ENCODE measurements around the gene AIG1.

DNA sequence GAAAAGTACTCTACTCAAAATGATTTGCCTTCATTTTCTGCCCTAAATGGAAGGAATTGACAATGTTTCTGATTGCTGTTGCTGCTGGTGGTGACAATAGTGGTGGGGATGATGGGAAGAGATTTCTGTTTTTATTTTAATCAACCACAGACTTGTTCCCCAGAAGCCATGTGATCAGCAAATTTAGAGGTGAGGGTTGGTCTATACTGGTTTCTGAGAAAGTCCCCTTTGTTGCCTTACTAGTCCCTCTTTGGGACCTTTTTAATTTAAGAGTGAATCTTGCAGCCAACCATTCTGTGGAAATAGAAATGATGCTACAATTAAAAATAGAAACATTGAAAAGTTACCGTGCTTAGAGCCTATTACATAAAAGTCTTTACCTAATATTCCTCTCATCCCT, 43.2 kb downstream of the AIG1 start:
- no peak for TF ChIP-seq POLR2A (IDR thresholded peaks at IDR 0.05; ENCODE audit: low read depth, low read length)
- TF ChIP-seq, protein P1, sequence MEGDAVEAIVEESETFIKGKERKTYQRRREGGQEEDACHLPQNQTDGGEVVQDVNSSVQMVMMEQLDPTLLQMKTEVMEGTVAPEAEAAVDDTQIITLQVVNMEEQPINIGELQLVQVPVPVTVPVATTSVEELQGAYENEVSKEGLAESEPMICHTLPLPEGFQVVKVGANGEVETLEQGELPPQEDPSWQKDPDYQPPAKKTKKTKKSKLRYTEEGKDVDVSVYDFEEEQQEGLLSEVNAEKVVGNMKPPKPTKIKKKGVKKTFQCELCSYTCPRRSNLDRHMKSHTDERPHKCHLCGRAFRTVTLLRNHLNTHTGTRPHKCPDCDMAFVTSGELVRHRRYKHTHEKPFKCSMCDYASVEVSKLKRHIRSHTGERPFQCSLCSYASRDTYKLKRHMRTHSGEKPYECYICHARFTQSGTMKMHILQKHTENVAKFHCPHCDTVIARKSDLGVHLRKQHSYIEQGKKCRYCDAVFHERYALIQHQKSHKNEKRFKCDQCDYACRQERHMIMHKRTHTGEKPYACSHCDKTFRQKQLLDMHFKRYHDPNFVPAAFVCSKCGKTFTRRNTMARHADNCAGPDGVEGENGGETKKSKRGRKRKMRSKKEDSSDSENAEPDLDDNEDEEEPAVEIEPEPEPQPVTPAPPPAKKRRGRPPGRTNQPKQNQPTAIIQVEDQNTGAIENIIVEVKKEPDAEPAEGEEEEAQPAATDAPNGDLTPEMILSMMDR (conservative IDR thresholded peaks at IDR 0.05; ENCODE audit: low read depth, low read length) = no peak
- TF ChIP-seq MAZ (IDR thresholded peaks at IDR 0.05; ENCODE audit: borderline replicate concordance, low read depth, low read length) = no peak
- TF ChIP-seq RCOR1 (IDR thresholded peaks at IDR 0.05; ENCODE audit: insufficient replicate concordance, low read length) = no peak
- TF ChIP-seq CEBPB (IDR thresholded peaks at IDR 0.05; ENCODE audit: low read depth, low read length) = no peak
- no peak for TF ChIP-seq FOS (IDR thresholded peaks at IDR 0.05; ENCODE audit: low read depth, low read length)
- no peak for TF ChIP-seq RFX5 (IDR thresholded peaks at IDR 0.05; ENCODE audit: low read depth, low read length)
- TF ChIP-seq RAD21 (IDR thresholded peaks at IDR 0.05; ENCODE audit: low read length) = no peak
- TF ChIP-seq SMC3 (IDR thresholded peaks at IDR 0.05; ENCODE audit: low read depth, low read length) = no peak
- no peak for TF ChIP-seq CHD1 (IDR thresholded peaks at IDR 0.05; ENCODE audit: low read depth, low read length)
- TF ChIP-seq NFE2L2 (IDR thresholded peaks at IDR 0.05; ENCODE audit: low read depth, low read length) = no peak
